Keratinocyte (primary cell): ENCODE data around the gene ARID1B. TPM values are rescaled to one million over a fixed set of nuclear protein-coding genes. Genes with fewer than 3 reads are reported as not detected.

Experiments used
- DNase-seq: peaks from one replicate; pipeline ENCODE4 v3.0.0-alpha.2; 2011; ENCODE audit warnings: low read depth, missing footprints, low spot score
- FAIRE-seq: peaks from 2 replicates; lab custom pipeline; 2011; peaks lifted over from hg19 to GRCh38; lab: Jason Lieb, UNC
- H2AFZ ChIP-seq: 2 replicates; pipeline ENCODE4 v1.6.0; 2012; ENCODE audit warnings: low read length, control low read depth, inconsistent platforms; ENCODE audit not compliant: control insufficient read depth
- H3K27ac ChIP-seq: 2 replicates; pipeline ENCODE4 v1.5.1; 2011; ENCODE audit warnings: low read length; ENCODE audit not compliant: control insufficient read depth, insufficient read depth
- H3K27me3 ChIP-seq: 3 replicates; pipeline ENCODE4 v1.6.0; 2011; ENCODE audit warnings: low read length; ENCODE audit not compliant: control insufficient read depth, insufficient read depth; ENCODE audit errors: extremely low read depth
- H3K36me3 ChIP-seq, 2 experiments: 2 replicates in 1 of 2; 3 replicates in 1 of 2; pipeline ENCODE4 v1.5.1; 2011; ENCODE audit warnings: low read length in 2 of 2, mild to moderate bottlenecking in 1 of 2; ENCODE audit not compliant: control insufficient read depth in 2 of 2, insufficient read depth in 2 of 2; ENCODE audit errors: extremely low read depth in 1 of 2
- H3K4me1 ChIP-seq: 3 replicates; pipeline ENCODE4 v1.5.1; 2011; ENCODE audit warnings: low read length; ENCODE audit not compliant: control insufficient read depth, insufficient read depth; ENCODE audit errors: extremely low read depth
- H3K4me2 ChIP-seq: 3 replicates; pipeline ENCODE4 v1.6.0; 2011; ENCODE audit warnings: low read depth, low read length; ENCODE audit not compliant: control insufficient read depth, insufficient read depth; ENCODE audit errors: extremely low read depth
- H3K4me3 ChIP-seq, 3 experiments: fragments of 200-600 bp in 1 of 3; sonication (generic) in 1 of 3; 2 replicates in 2 of 3; 3 replicates in 1 of 3; pipeline ENCODE4 v1.5.1; 2011 to 2016; ENCODE audit warnings: low read length in 3 of 3, mild to moderate bottlenecking in 3 of 3, control low read depth in 2 of 3, inconsistent platforms in 1 of 3, low read depth in 1 of 3, mixed read lengths in 1 of 3, mixed run types in 1 of 3, moderate library complexity in 1 of 3; ENCODE audit not compliant: control insufficient read depth in 2 of 3, insufficient read depth in 2 of 3; ENCODE audit errors: extremely low read depth in 1 of 3
- H3K79me2 ChIP-seq: 2 replicates; pipeline ENCODE4 v1.6.0; 2012; ENCODE audit warnings: low read length; ENCODE audit not compliant: control insufficient read depth, insufficient read depth
- H3K9ac ChIP-seq: 3 replicates; pipeline ENCODE4 v1.6.0; 2011; ENCODE audit warnings: low read length; ENCODE audit not compliant: control insufficient read depth, insufficient read depth; ENCODE audit errors: extremely low read depth
- H3K9me1 ChIP-seq: 3 replicates; pipeline ENCODE4 v1.6.0; 2011; ENCODE audit warnings: low read length; ENCODE audit not compliant: control insufficient read depth, insufficient read depth; ENCODE audit errors: extremely low read depth
- H3K9me3 ChIP-seq: 2 replicates; pipeline ENCODE4 v1.5.1; 2012; ENCODE audit warnings: low read depth, low read length; ENCODE audit not compliant: control insufficient read depth
- H4K20me1 ChIP-seq: 3 replicates; pipeline ENCODE4 v1.6.0; 2011; ENCODE audit warnings: low read length; ENCODE audit not compliant: control insufficient read depth, insufficient read depth; ENCODE audit errors: extremely low read depth
- EZH2 ChIP-seq: IDR thresholded peaks from one replicate; pipeline ENCODE4 v1.6.1; 2012; ENCODE audit warnings: inconsistent platforms, mild to moderate bottlenecking, low read length, moderate library complexity
- dilution Hi-C: fragments of 300-500 bp; cut with MboI; formaldehyde crosslinking; loops from one replicate; pipeline ENCODE4 v1.7.0; 2020; ENCODE audit warnings: low sequenced_read_pairs; ENCODE audit not compliant: extremely low pct_ligation_motif_present
- polyA plus RNA-seq, 5 experiments: library from polyadenylated mRNA; depleted of rRNA in 3 of 5; stranded (reverse) in 3 of 5; stranded (forward) in 1 of 5; unstranded in 1 of 5; fragments of >200 nt; gene quantifications; 1 replicate in 1 of 5; 2 replicates in 3 of 5; 3 replicates in 1 of 5; pipeline versions ENCODE4 v1.2.1 to v1.2.3, GENCODE V29; 2011 to 2012; ENCODE audit warnings: missing spikeins in 2 of 5, low read depth in 1 of 5, low replicate concordance in 1 of 5
- TF ChIP-seq, protein P1 (sequence below), 3 experiments: IDR thresholded peaks in 1 of 3; conservative IDR thresholded peaks in 1 of 3; optimal IDR thresholded peaks in 1 of 3; 2 replicates in 2 of 3; 3 replicates in 1 of 3; pipeline versions ENCODE3 to v1.5.1; 2011; ENCODE audit warnings: low read length in 3 of 3, mild to moderate bottlenecking in 3 of 3, moderate library complexity in 2 of 3, control low read depth in 1 of 3, inconsistent platforms in 1 of 3; ENCODE audit not compliant: insufficient read depth in 2 of 3; ENCODE audit errors: extremely low read depth in 1 of 3

The ARID1B gene
- polyA plus RNA-seq, 1 donor (not counting 4 experiments of a cell fraction or from before 2014, with no cell fraction given), result 14.9 TPM

DNA sequence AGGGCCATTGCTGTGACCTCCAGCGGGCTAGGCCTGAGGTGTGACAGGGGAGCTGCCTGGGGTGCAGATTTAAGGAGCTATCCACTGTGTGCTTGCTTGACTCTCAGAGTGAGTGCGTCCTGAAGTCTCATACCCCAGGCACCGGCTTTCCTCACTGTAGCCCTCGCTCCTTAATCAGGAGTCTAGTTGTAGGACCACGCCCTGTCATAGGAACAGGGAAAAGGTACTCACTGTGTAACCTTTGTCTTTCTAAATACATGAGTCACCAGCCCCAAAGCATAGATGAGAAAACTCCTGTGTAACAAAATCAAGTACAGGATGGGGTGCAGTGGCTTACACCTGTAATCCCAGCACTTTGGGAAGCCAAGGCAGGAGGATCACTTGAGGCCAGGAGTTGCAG lies 404.5 kb downstream of the ARID1B start:
- Histone ChIP-seq H3K9me1 (no peaks in the 10 kb centered on the region), H3K9ac (peak overlapping the region; percentile 26), H3K9me3 (no peaks in the 10 kb centered on the region), H3K4me3 (no peak overlapping the region), H3K4me1 (peaks cover 19% of the 10 kb centered on the region), H2AFZ (peak overlapping the region; percentile 30), H3K79me2 (no peaks in the 10 kb centered on the region), H3K27me3 (no peaks in the 10 kb centered on the region), H3K27ac (peak overlapping the region; percentile 21), H4K20me1 (no peaks in the 10 kb centered on the region), H3K4me2 (peak overlapping the region; percentile 60), H3K36me3 (peaks cover 5 to 15% of the 10 kb centered on the region in 2 experiments)
- TF ChIP-seq, protein P1, sequence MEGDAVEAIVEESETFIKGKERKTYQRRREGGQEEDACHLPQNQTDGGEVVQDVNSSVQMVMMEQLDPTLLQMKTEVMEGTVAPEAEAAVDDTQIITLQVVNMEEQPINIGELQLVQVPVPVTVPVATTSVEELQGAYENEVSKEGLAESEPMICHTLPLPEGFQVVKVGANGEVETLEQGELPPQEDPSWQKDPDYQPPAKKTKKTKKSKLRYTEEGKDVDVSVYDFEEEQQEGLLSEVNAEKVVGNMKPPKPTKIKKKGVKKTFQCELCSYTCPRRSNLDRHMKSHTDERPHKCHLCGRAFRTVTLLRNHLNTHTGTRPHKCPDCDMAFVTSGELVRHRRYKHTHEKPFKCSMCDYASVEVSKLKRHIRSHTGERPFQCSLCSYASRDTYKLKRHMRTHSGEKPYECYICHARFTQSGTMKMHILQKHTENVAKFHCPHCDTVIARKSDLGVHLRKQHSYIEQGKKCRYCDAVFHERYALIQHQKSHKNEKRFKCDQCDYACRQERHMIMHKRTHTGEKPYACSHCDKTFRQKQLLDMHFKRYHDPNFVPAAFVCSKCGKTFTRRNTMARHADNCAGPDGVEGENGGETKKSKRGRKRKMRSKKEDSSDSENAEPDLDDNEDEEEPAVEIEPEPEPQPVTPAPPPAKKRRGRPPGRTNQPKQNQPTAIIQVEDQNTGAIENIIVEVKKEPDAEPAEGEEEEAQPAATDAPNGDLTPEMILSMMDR (optimal IDR thresholded peaks at IDR 0.05 in 1 of 3, IDR thresholded peaks at IDR 0.05 in 1 of 3, conservative IDR thresholded peaks at IDR 0.05 in 1 of 3; ENCODE audit: extremely low read depth in 1 of 3, insufficient read depth in 2 of 3, low read length in 3 of 3), result no peak
- TF ChIP-seq EZH2, result no peak
- DNase-seq (peak; percentile 36), FAIRE-seq (peak; percentile 69)
- dilution Hi-C loops, result no loop called here

DNA sequence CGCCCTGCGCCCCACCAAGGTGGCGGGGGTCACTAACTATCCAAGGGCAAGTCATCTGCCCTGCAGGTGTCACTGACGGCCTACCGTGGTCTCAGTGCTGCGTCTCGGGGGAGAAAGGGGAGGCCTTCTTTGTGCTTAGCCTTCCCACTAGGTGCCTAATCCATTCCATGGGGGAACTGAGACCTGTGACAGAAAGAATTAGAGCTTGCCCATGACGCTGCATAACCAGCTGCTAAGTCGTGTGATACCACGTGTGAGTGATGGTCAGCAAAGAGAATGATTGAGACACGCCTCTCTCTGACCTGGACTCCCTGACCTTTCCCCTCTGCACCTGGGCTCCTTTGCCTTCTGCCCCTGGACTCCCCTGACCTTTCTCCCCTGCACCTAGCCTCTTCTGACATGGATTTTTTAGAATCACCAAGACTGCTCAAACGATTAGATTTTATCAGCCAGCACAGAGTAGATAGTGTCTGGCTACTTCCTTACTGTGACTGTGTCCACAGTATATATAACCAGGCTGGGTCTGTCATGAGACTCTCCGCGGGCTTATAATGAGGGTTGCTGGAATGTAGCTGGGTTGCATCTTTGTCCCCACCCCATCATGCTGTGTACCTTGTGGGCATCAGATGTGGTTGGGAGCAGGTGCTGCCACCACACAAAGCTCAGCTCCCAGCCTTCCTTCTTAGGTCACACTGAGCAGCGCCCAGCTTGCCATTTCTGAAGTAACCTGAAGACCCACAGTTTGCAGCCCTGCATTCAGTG lies 405.5 kb downstream of the ARID1B start:
- no peaks in the 10 kb centered on the region for H3K79me2 ChIP-seq
- no peak overlapping the region for H3K4me2 ChIP-seq
- no peaks in the 10 kb centered on the region for H3K27me3 ChIP-seq
- H3K4me1 ChIP-seq, result peaks cover 19% of the 10 kb centered on the region
- peaks cover 5 to 15% of the 10 kb centered on the region in 2 experiments for H3K36me3 ChIP-seq
- DNase-seq (no peak), FAIRE-seq (no peak)
- H4K20me1 ChIP-seq, result no peaks in the 10 kb centered on the region
- dilution Hi-C loops, result no loop called here
- H3K9ac ChIP-seq, result no peak overlapping the region
- no peaks in the 10 kb centered on the region for H3K9me1 ChIP-seq
- H3K27ac ChIP-seq, result no peak overlapping the region
- TF ChIP-seq, protein P1 (optimal IDR thresholded peaks at IDR 0.05 in 1 of 3, IDR thresholded peaks at IDR 0.05 in 1 of 3, conservative IDR thresholded peaks at IDR 0.05 in 1 of 3; ENCODE audit: extremely low read depth in 1 of 3, insufficient read depth in 2 of 3, low read length in 3 of 3), result no peak
- TF ChIP-seq EZH2, result no peak
- no peak overlapping the region for H2AFZ ChIP-seq
- H3K4me3 ChIP-seq, result no peak overlapping the region
- no peaks in the 10 kb centered on the region for H3K9me3 ChIP-seq
